ENCODE data around the gene CHGA. TPM values are rescaled to one million over a fixed set of nuclear protein-coding genes. Genes with fewer than 3 reads are reported as not detected.
A peak's percentile ranks its signal among the peaks of the same experiment; 100 is the strongest.

Gene CHGA
- total and polyA plus RNA-seq, 2 of the 13 experiments (the other 11 are each of a cell fraction or from before 2014, with no cell fraction given) = not detected

DNA sequence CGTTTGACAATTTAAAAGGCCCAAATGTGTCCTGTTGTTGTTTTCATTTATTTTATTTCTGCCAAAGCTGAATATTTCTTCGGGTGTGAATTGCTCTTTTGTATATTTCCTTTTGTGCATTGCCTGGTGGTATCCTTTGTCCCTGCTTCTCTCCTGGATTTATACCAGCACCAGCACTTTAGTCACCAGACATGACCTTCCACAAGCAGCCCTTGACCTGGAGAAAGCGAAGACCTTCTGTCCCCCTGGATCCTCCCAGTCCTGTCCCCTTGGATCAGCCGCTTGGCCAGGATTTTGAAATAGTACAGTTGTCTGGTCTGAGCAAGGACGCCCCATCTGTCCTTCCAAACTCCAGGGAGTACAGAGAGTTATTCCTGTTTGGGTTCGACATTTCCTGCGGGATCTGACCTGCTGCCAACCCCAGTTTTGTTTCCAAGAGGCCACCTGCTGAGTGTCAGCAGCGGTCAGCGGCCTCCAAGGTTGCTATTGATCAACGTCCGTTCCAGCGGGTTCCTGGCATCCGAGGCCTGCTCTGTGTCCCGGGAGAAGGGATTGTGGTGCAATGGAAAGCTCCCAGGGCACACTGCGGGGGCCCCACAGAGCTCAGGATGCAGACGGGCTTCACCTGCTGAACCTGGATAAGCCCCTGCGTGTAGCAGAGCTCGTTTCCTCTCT lies 45.1 kb upstream of the CHGA start (continued):
- TF ChIP-seq, protein P1, sequence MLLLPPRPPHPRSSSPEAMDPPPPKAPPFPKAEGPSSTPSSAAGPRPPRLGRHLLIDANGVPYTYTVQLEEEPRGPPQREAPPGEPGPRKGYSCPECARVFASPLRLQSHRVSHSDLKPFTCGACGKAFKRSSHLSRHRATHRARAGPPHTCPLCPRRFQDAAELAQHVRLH (CRISPR knock-in tag; IDR thresholded peaks at IDR 0.05; ENCODE audit: borderline replicate concordance, low read depth) = no peak
- TF ChIP-seq ZNF816 (CRISPR knock-in tag; IDR thresholded peaks at IDR 0.05; ENCODE audit: borderline replicate concordance) (no peak), IRF2 (CRISPR knock-in tag; IDR thresholded peaks at IDR 0.05) (no peak), SRSF1 (optimal IDR thresholded peaks at IDR 0.05; ENCODE audit: low read depth, low read length) (no peak), ZNF567 (CRISPR knock-in tag; IDR thresholded peaks at IDR 0.05; ENCODE audit: borderline replicate concordance) (no peak), KDM1A (CRISPR knock-in tag; IDR thresholded peaks at IDR 0.05) (0 out of 2 replicates have a peak, but pooled peaks have one; percentile 71), ZNF598 (CRISPR knock-in tag; IDR thresholded peaks at IDR 0.05; ENCODE audit: borderline replicate concordance) (no peak; the same call in 1 of the 2 replicates), ZNF326 (CRISPR knock-in tag; IDR thresholded peaks at IDR 0.05; ENCODE audit: borderline replicate concordance) (no peak), TBP (CRISPR knock-in tag; IDR thresholded peaks at IDR 0.05) (no peak), BORCS8-MEF2B (CRISPR knock-in tag; IDR thresholded peaks at IDR 0.05) (no peak), ZNF337 (CRISPR knock-in tag; IDR thresholded peaks at IDR 0.05; ENCODE audit: borderline replicate concordance, low read depth) (no peak), ZNF460 (CRISPR knock-in tag; IDR thresholded peaks at IDR 0.05; ENCODE audit: borderline replicate concordance) (no peak), NKX3-1 (CRISPR knock-in tag; IDR thresholded peaks at IDR 0.05) (no peak), KDM3A (CRISPR knock-in tag; IDR thresholded peaks at IDR 0.05; ENCODE audit: low read depth) (no peak), SKI (IDR thresholded peaks at IDR 0.05; ENCODE audit: partially characterized antibody) (no peak), ZNF672 (CRISPR knock-in tag; IDR thresholded peaks at IDR 0.05) (no peak), PAWR (CRISPR knock-in tag; IDR thresholded peaks at IDR 0.05; ENCODE audit: borderline replicate concordance) (no peak), SALL2 (CRISPR knock-in tag; IDR thresholded peaks at IDR 0.05) (no peak), ZFY (CRISPR knock-in tag; IDR thresholded peaks at IDR 0.05) (peak; percentile 69), HNRNPH1 (optimal IDR thresholded peaks at IDR 0.05; ENCODE audit: low read depth, low read length) (no peak)
- TF ChIP-seq, protein P2, sequence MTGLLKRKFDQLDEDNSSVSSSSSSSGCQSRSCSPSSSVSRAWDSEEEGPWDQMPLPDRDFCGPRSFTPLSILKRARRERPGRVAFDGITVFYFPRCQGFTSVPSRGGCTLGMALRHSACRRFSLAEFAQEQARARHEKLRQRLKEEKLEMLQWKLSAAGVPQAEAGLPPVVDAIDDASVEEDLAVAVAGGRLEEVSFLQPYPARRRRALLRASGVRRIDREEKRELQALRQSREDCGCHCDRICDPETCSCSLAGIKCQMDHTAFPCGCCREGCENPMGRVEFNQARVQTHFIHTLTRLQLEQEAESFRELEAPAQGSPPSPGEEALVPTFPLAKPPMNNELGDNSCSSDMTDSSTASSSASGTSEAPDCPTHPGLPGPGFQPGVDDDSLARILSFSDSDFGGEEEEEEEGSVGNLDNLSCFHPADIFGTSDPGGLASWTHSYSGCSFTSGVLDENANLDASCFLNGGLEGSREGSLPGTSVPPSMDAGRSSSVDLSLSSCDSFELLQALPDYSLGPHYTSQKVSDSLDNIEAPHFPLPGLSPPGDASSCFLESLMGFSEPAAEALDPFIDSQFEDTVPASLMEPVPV (CRISPR knock-in tag; IDR thresholded peaks at IDR 0.05) = no peak
- TF ChIP-seq, protein P3, sequence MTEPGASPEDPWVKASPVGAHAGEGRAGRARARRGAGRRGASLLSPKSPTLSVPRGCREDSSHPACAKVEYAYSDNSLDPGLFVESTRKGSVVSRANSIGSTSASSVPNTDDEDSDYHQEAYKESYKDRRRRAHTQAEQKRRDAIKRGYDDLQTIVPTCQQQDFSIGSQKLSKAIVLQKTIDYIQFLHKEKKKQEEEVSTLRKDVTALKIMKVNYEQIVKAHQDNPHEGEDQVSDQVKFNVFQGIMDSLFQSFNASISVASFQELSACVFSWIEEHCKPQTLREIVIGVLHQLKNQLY (CRISPR knock-in tag; IDR thresholded peaks at IDR 0.05) = no peak
- TF ChIP-seq, protein P4, sequence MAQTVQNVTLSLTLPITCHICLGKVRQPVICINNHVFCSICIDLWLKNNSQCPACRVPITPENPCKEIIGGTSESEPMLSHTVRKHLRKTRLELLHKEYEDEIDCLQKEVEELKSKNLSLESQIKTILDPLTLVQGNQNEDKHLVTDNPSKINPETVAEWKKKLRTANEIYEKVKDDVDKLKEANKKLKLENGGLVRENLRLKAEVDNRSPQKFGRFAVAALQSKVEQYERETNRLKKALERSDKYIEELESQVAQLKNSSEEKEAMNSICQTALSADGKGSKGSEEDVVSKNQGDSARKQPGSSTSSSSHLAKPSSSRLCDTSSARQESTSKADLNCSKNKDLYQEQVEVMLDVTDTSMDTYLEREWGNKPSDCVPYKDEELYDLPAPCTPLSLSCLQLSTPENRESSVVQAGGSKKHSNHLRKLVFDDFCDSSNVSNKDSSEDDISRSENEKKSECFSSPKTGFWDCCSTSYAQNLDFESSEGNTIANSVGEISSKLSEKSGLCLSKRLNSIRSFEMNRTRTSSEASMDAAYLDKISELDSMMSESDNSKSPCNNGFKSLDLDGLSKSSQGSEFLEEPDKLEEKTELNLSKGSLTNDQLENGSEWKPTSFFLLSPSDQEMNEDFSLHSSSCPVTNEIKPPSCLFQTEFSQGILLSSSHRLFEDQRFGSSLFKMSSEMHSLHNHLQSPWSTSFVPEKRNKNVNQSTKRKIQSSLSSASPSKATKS (CRISPR knock-in tag; IDR thresholded peaks at IDR 0.05) = no peak
- TF ChIP-seq, protein P5, sequence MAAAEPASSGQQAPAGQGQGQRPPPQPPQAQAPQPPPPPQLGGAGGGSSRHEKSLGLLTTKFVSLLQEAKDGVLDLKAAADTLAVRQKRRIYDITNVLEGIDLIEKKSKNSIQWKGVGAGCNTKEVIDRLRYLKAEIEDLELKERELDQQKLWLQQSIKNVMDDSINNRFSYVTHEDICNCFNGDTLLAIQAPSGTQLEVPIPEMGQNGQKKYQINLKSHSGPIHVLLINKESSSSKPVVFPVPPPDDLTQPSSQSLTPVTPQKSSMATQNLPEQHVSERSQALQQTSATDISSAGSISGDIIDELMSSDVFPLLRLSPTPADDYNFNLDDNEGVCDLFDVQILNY (CRISPR knock-in tag; conservative IDR thresholded peaks at IDR 0.05) = no peak
- TF ChIP-seq, protein P6, sequence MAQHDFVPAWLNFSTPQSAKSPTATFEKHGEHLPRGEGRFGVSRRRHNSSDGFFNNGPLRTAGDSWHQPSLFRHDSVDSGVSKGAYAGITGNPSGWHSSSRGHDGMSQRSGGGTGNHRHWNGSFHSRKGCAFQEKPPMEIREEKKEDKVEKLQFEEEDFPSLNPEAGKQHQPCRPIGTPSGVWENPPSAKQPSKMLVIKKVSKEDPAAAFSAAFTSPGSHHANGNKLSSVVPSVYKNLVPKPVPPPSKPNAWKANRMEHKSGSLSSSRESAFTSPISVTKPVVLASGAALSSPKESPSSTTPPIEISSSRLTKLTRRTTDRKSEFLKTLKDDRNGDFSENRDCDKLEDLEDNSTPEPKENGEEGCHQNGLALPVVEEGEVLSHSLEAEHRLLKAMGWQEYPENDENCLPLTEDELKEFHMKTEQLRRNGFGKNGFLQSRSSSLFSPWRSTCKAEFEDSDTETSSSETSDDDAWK (CRISPR knock-in tag; IDR thresholded peaks at IDR 0.05) = no peak
